Prostate gland (tissue), 2 donors: ENCODE data around the gene SLC38A10.
A peak's percentile ranks its signal among the peaks of the same experiment; 100 is the strongest.

Experiments
- POLR2AphosphoS5 ChIP-seq: sonication (generic); formaldehyde crosslinking; IDR thresholded peaks from one replicate; pipeline ENCODE4 v1.6.1; 2017; ENCODE audit warnings: antibody characterized with exemption
- TF ChIP-seq, protein P1 (sequence below), 4 experiments: fragments of 200-600 bp in 2 of 4; fragments of 450-650 bp in 2 of 4; sonication (generic) in 2 of 4; IDR thresholded peaks; 1 replicate in 3 of 4; 2 replicates in 1 of 4; pipeline ENCODE4 v1.5.1; 2016 to 2019; ENCODE audit warnings: antibody characterized with exemption in 4 of 4, mild to moderate bottlenecking in 2 of 4, moderate library complexity in 2 of 4

DNA sequence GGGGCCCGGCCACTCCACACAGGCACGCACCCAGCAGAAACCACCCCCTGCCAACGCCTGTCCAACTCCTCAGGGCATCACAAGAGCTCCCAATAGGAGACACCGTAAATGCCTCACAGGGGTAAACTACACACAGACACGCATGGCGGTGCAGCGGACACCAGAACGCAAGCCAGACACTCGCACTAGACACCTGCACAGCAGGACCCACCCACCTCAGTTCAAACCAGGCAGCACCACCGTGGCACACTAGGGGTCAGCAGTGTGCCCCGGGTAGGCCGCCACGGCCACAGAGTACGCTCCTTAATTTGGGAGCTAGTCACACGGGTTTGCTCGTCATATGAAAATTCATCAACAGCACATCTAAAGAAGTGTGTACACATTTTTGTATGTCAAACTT lies 3.4 kb downstream of the SLC38A10 start:
- TF ChIP-seq, protein P1, sequence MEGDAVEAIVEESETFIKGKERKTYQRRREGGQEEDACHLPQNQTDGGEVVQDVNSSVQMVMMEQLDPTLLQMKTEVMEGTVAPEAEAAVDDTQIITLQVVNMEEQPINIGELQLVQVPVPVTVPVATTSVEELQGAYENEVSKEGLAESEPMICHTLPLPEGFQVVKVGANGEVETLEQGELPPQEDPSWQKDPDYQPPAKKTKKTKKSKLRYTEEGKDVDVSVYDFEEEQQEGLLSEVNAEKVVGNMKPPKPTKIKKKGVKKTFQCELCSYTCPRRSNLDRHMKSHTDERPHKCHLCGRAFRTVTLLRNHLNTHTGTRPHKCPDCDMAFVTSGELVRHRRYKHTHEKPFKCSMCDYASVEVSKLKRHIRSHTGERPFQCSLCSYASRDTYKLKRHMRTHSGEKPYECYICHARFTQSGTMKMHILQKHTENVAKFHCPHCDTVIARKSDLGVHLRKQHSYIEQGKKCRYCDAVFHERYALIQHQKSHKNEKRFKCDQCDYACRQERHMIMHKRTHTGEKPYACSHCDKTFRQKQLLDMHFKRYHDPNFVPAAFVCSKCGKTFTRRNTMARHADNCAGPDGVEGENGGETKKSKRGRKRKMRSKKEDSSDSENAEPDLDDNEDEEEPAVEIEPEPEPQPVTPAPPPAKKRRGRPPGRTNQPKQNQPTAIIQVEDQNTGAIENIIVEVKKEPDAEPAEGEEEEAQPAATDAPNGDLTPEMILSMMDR (IDR thresholded peaks at IDR 0.05) = peak; percentile 39 to 81 (median 67)
- TF ChIP-seq POLR2AphosphoS5 = peak; percentile 67
